ENCODE measurements around the gene RACGAP1.
A peak's percentile ranks its signal among the peaks of the same experiment; 100 is the strongest.

GRCh38 chr12:50070314-50071060 is 45.2 kb upstream of the RACGAP1 start:
- peak; percentile 93 for TF ChIP-seq CTCF (conservative IDR thresholded peaks at IDR 0.05; ENCODE audit: low read depth, low read length)
- TF ChIP-seq EZH2 (IDR thresholded peaks at IDR 0.05; ENCODE audit: low read length, unreplicated experiment): no peak

All from PC-3 (cell line).